Measurements from ENCODE around the gene IQSEC3.
"Not testable (repeated sequence)": the region's sequence is repeated elsewhere in the genome, so short reads cannot be mapped to it uniquely, and the experiment has no call there.

GRCh38 chr12:133616-134232 is 67.2 kb downstream of the IQSEC3 start:
- not testable (repeated sequence) for TF ChIP-seq POLR2A (IDR thresholded peaks at IDR 0.05)
- TF ChIP-seq, protein P1, sequence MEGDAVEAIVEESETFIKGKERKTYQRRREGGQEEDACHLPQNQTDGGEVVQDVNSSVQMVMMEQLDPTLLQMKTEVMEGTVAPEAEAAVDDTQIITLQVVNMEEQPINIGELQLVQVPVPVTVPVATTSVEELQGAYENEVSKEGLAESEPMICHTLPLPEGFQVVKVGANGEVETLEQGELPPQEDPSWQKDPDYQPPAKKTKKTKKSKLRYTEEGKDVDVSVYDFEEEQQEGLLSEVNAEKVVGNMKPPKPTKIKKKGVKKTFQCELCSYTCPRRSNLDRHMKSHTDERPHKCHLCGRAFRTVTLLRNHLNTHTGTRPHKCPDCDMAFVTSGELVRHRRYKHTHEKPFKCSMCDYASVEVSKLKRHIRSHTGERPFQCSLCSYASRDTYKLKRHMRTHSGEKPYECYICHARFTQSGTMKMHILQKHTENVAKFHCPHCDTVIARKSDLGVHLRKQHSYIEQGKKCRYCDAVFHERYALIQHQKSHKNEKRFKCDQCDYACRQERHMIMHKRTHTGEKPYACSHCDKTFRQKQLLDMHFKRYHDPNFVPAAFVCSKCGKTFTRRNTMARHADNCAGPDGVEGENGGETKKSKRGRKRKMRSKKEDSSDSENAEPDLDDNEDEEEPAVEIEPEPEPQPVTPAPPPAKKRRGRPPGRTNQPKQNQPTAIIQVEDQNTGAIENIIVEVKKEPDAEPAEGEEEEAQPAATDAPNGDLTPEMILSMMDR (IDR thresholded peaks at IDR 0.05): not testable (repeated sequence)

Measured in heart left ventricle (tissue), 13 donors.